SK-N-SH treated with all-trans-retinoic acid at 6 μM for 48 hours (cell line): Measurements from ENCODE around the gene VAT1.

ENCODE experiments used
- ATAC-seq: fragments of 200-7000 bp; cut with Tn5 transposase; 3 replicates; pipeline ENCODE4 v1.9.1; 2020; ENCODE audit warnings: mild to moderate bottlenecking, moderate library complexity
- ARNTL ChIP-seq: fragments of 450-650 bp; formaldehyde crosslinking; IDR thresholded peaks from 2 replicates; pipeline ENCODE4 v1.5.0; 2020; ENCODE audit warnings: low read depth, mild to moderate bottlenecking, moderate library complexity, borderline replicate concordance
- BACH2 ChIP-seq: fragments of 250-450 bp; sonication (Bioruptor Pico); IDR thresholded peaks from 2 replicates; pipeline ENCODE4 v1.9.0; 2021; ENCODE audit warnings: mild to moderate bottlenecking, borderline replicate concordance
- CREB5 ChIP-seq: fragments of 250-450 bp; sonication (Bioruptor Pico); IDR thresholded peaks from 2 replicates; pipeline ENCODE4 v1.5.1; 2020; ENCODE audit warnings: low read depth, mild to moderate bottlenecking, moderate library complexity
- CSDC2 ChIP-seq: fragments of 250-450 bp; sonication (Bioruptor Pico); IDR thresholded peaks from 2 replicates; pipeline ENCODE4 v1.5.0; 2020; ENCODE audit warnings: mild to moderate bottlenecking, moderate library complexity
- CSRNP3 ChIP-seq: fragments of 250-450 bp; sonication (Bioruptor Pico); IDR thresholded peaks from 2 replicates; pipeline ENCODE4 v1.5.1; 2021; ENCODE audit warnings: mild to moderate bottlenecking, moderate library complexity
- ESRRG ChIP-seq: fragments of 250-450 bp; sonication (Bioruptor Pico); IDR thresholded peaks from 2 replicates; pipeline ENCODE4 v1.6.1; 2021; ENCODE audit warnings: mild to moderate bottlenecking
- GLIS3 ChIP-seq: fragments of 250-450 bp; sonication (Bioruptor Pico); IDR thresholded peaks from 2 replicates; pipeline ENCODE4 v1.5.0; 2020; ENCODE audit warnings: mild to moderate bottlenecking, moderate library complexity
- ISL1 ChIP-seq: fragments of 250-450 bp; sonication (Bioruptor Pico); IDR thresholded peaks from 2 replicates; pipeline ENCODE4 v2.1.2; 2022; ENCODE audit warnings: mild to moderate bottlenecking, moderate library complexity
- OSR1 ChIP-seq: fragments of 250-450 bp; sonication (Bioruptor Pico); IDR thresholded peaks from 2 replicates; pipeline ENCODE4 v1.8.0; 2022; ENCODE audit warnings: moderate library complexity, mild to moderate bottlenecking, inconsistent platforms
- PATZ1 ChIP-seq: fragments of 250-450 bp; sonication (Bioruptor Pico); IDR thresholded peaks from 2 replicates; pipeline ENCODE4 v1.8.0; 2020; ENCODE audit warnings: mild to moderate bottlenecking, moderate library complexity, borderline replicate concordance
- POU6F1 ChIP-seq: fragments of 250-450 bp; sonication (Bioruptor Pico); IDR thresholded peaks from 2 replicates; pipeline ENCODE4 v1.8.0; 2021; ENCODE audit warnings: low read depth, mild to moderate bottlenecking, moderate library complexity, borderline replicate concordance
- PPARA ChIP-seq: fragments of 250-450 bp; sonication (Bioruptor Pico); IDR thresholded peaks from 2 replicates; pipeline ENCODE4 v1.5.0; 2020; ENCODE audit warnings: mild to moderate bottlenecking, borderline replicate concordance
- RARB ChIP-seq: fragments of 250-450 bp; sonication (Bioruptor Pico); IDR thresholded peaks from 2 replicates; pipeline ENCODE4 v1.8.0; 2021; ENCODE audit warnings: mild to moderate bottlenecking, moderate library complexity
- SNAI2 ChIP-seq: fragments of 250-450 bp; sonication (Bioruptor Pico); IDR thresholded peaks from 2 replicates; pipeline ENCODE4 v1.5.0; 2020; ENCODE audit warnings: mild to moderate bottlenecking, moderate library complexity
- TOX ChIP-seq: fragments of 250-450 bp; sonication (Bioruptor Pico); IDR thresholded peaks from 2 replicates; pipeline ENCODE4 v1.8.0; 2021; ENCODE audit warnings: mild to moderate bottlenecking, moderate library complexity, borderline replicate concordance
- ZFP3 ChIP-seq: fragments of 250-450 bp; sonication (Bioruptor Pico); IDR thresholded peaks from 2 replicates; pipeline ENCODE4 v1.5.0; 2020; ENCODE audit warnings: mild to moderate bottlenecking, moderate library complexity
- ZNF565 ChIP-seq: fragments of 450-650 bp; formaldehyde crosslinking; conservative IDR thresholded peaks from 2 replicates; pipeline ENCODE4 v1.5.0; 2020; ENCODE audit warnings: low read depth, mild to moderate bottlenecking, moderate library complexity
- ZNF70 ChIP-seq: fragments of 450-650 bp; formaldehyde crosslinking; IDR thresholded peaks from 2 replicates; pipeline ENCODE4 v1.5.0; 2020; ENCODE audit warnings: mild to moderate bottlenecking, moderate library complexity
- ZNF8 ChIP-seq: fragments of 450-650 bp; formaldehyde crosslinking; IDR thresholded peaks from 2 replicates; pipeline ENCODE4 v1.5.0; 2020; ENCODE audit warnings: mild to moderate bottlenecking, moderate library complexity

VAT1 gene

GRCh38 chr17:43031666-43032065 lies 9.5 kb upstream of the VAT1 start:
- TF ChIP-seq CSRNP3 (CRISPR knock-in tag) (no peak), ZNF8 (no peak), BACH2 (CRISPR knock-in tag) (no peak), OSR1 (CRISPR knock-in tag) (no peak), TOX (no peak)
- ATAC-seq = no peak

- TF ChIP-seq RARB (CRISPR knock-in tag) (no peak), ZNF8 (no peak), ZFP3 (peak; percentile 51; the same call in 1 of the 2 replicates)
- ATAC-seq = no peak
Observed at GRCh38 chr17:43030137-43030767, 8.1 kb upstream of the VAT1 start.

GRCh38 chr17:43028221-43028861 lies 6.2 kb upstream of the VAT1 start:
- no peak for ATAC-seq
- TF ChIP-seq CREB5 (CRISPR knock-in tag) (no peak), CSDC2 (CRISPR knock-in tag) (no peak), TOX (no peak), CSRNP3 (CRISPR knock-in tag) (no peak), ESRRG (CRISPR knock-in tag) (no peak), BACH2 (CRISPR knock-in tag) (no peak), ZNF70 (CRISPR knock-in tag) (no peak), SNAI2 (CRISPR knock-in tag) (no peak), PATZ1 (CRISPR knock-in tag) (no peak), OSR1 (CRISPR knock-in tag) (no peak), GLIS3 (no peak), ISL1 (CRISPR knock-in tag) (no peak), ZNF565 (no peak), PPARA (CRISPR knock-in tag) (no peak), RARB (CRISPR knock-in tag) (no peak), ZNF8 (no peak)

- TF ChIP-seq POU6F1 (CRISPR knock-in tag) (no peak), ARNTL (CRISPR knock-in tag) (no peak), CSDC2 (CRISPR knock-in tag) (no peak), ZNF8 (no peak)
- ATAC-seq = no peak
Observed at GRCh38 chr17:43027091-43028032, 5.2 kb upstream of the VAT1 start.
